K562 (cell line): Measurements from ENCODE around the gene MAP3K20. TPM values are rescaled to one million over a fixed set of nuclear protein-coding genes. Genes with fewer than 3 reads are reported as not detected.

Experiments
- BDP1 ChIP-seq: IDR thresholded peaks from 3 replicates; pipeline ENCODE4 v1.6.1; 2011; ENCODE audit not compliant: insufficient read length, insufficient read depth
- CBFA2T2 ChIP-seq: fragments of 450-650 bp; conservative IDR thresholded peaks from 2 replicates; pipeline ENCODE4 v1.6.1; 2017; ENCODE audit warnings: mild to moderate bottlenecking
- CBFB ChIP-seq: sonication (generic); formaldehyde crosslinking; IDR thresholded peaks from 2 replicates; pipeline ENCODE4 v1.4.0; 2020; ENCODE audit warnings: mild to moderate bottlenecking, missing genetic modification reagents
- CBX3 ChIP-seq, 2 experiments: IDR thresholded peaks; 1 replicate in 1 of 2; 2 replicates in 1 of 2; pipeline ENCODE4 v1.6.1; 2012; ENCODE audit warnings: inconsistent platforms in 2 of 2, low read length in 2 of 2, borderline replicate concordance in 1 of 2, control low read depth in 1 of 2
- CEBPZ ChIP-seq: fragments of 150-350 bp; IDR thresholded peaks from 2 replicates; pipeline ENCODE4 v1.6.1; 2014; ENCODE audit warnings: low read depth, mild to moderate bottlenecking, low read length, borderline replicate concordance
- DMBX1 ChIP-seq: fragments of 250-450 bp; sonication (Bioruptor Pico); IDR thresholded peaks from 2 replicates; pipeline ENCODE4 v1.8.0; 2022; ENCODE audit warnings: inconsistent platforms, mild to moderate bottlenecking, moderate library complexity, borderline replicate concordance
- ID3 ChIP-seq, 2 experiments: fragments of 250-450 bp in 1 of 2; fragments of 450-650 bp in 1 of 2; sonication (Bioruptor Pico) in 1 of 2; IDR thresholded peaks; 2 replicates each; pipeline versions ENCODE4 v1.6.1 to v1.8.0; 2016 to 2021; ENCODE audit warnings: mild to moderate bottlenecking in 2 of 2, moderate library complexity in 2 of 2, missing compliant biosample characterization in 1 of 2, missing genetic modification characterization in 1 of 2
- ILF3 ChIP-seq: fragments of 450-650 bp; IDR thresholded peaks from 2 replicates; pipeline ENCODE4 v1.6.1; 2018; ENCODE audit warnings: antibody characterized with exemption, mild to moderate bottlenecking, moderate library complexity, borderline replicate concordance
- MEIS2 ChIP-seq: fragments of 450-650 bp; IDR thresholded peaks from 2 replicates; pipeline ENCODE4 v1.6.1; 2014; ENCODE audit warnings: mild to moderate bottlenecking; ENCODE audit not compliant: partially characterized antibody
- MNT ChIP-seq, 2 experiments: fragments of 450-650 bp; conservative IDR thresholded peaks; 2 replicates each; pipeline ENCODE4 v1.6.1; 2017; ENCODE audit warnings: mild to moderate bottlenecking in 2 of 2, moderate library complexity in 2 of 2
- MTA3 ChIP-seq: fragments of 450-650 bp; formaldehyde crosslinking; IDR thresholded peaks from 2 replicates; pipeline ENCODE4 v1.6.1; 2017; ENCODE audit warnings: mild to moderate bottlenecking, borderline replicate concordance
- NBN ChIP-seq: fragments of 450-650 bp; IDR thresholded peaks from 2 replicates; pipeline ENCODE4 v1.6.1; 2016; ENCODE audit warnings: low read depth, mild to moderate bottlenecking
- NR2F6 ChIP-seq: fragments of 450-650 bp; formaldehyde crosslinking; IDR thresholded peaks from 2 replicates; pipeline ENCODE4 v1.4.0; 2020; ENCODE audit warnings: mild to moderate bottlenecking
- POLR2A ChIP-seq: fragments of 450-650 bp; conservative IDR thresholded peaks from 2 replicates; pipeline ENCODE4 v1.6.1; 2016
- RAD21 ChIP-seq, 2 experiments: fragments of 250-450 bp in 1 of 2; fragments of 450-650 bp in 1 of 2; sonication (Bioruptor Pico) in 1 of 2; formaldehyde crosslinking in 1 of 2; IDR thresholded peaks in 1 of 2; conservative IDR thresholded peaks in 1 of 2; 2 replicates each; pipeline versions ENCODE4 v1.4.0 to v1.8.0; 2020 to 2022; ENCODE audit warnings: mild to moderate bottlenecking in 2 of 2, moderate library complexity in 1 of 2
- TCF3 ChIP-seq: sonication (generic); formaldehyde crosslinking; IDR thresholded peaks from 2 replicates; pipeline ENCODE4 v1.4.0; 2020; ENCODE audit warnings: mild to moderate bottlenecking, missing genetic modification reagents
- TCF7 ChIP-seq: sonication (generic); IDR thresholded peaks from 2 replicates; pipeline ENCODE4 v1.6.1; 2016; ENCODE audit warnings: antibody characterized with exemption, borderline replicate concordance
- ZFP36 ChIP-seq: fragments of 150-350 bp; IDR thresholded peaks from 2 replicates; pipeline ENCODE4 v1.6.1; 2018; ENCODE audit warnings: low read length, low read depth; ENCODE audit not compliant: partially characterized antibody
- ZNF212 ChIP-seq: fragments of 450-650 bp; formaldehyde crosslinking; IDR thresholded peaks from 2 replicates; pipeline ENCODE4 v1.4.0; 2020; ENCODE audit warnings: mild to moderate bottlenecking
- ZNF224 ChIP-seq: sonication (generic); formaldehyde crosslinking; IDR thresholded peaks from 2 replicates; pipeline ENCODE4 v1.8.0; 2022; ENCODE audit warnings: mild to moderate bottlenecking, missing genetic modification reagents
- ZNF584 ChIP-seq: fragments of 200-800 bp; sonication (Bioruptor generic); IDR thresholded peaks from 2 replicates; pipeline ENCODE4 v1.6.1; 2016; ENCODE audit warnings: low read depth, mild to moderate bottlenecking, missing genetic modification characterization, missing compliant biosample characterization
- ZNF699 ChIP-seq: fragments of 250-450 bp; sonication (Bioruptor Pico); IDR thresholded peaks from 2 replicates; pipeline ENCODE4 v1.8.0; 2021; ENCODE audit warnings: mild to moderate bottlenecking, moderate library complexity; ENCODE audit not compliant: insufficient replicate concordance
- ZNF717 ChIP-seq: fragments of 250-450 bp; sonication (Bioruptor Pico); IDR thresholded peaks from 2 replicates; pipeline ENCODE4 v1.5.0; 2021
- polyA plus RNA-seq, 8 experiments: library from polyadenylated mRNA; depleted of rRNA in 4 of 8; stranded (reverse) in 5 of 8; unstranded in 3 of 8; fragments of >200 nt; fragmentation: Nextera tagmentation in 2 of 8; fragmentation: Illumina TruSeq in 1 of 8; extraction: Ambion mirVana in 2 of 8; extraction: Trizol in 1 of 8; gene quantifications; 2 replicates each; pipeline versions ENCODE4 v1.2.1 to v1.2.3, GENCODE V29; 2011 to 2014; ENCODE audit warnings: inconsistent platforms in 1 of 8, missing spikeins in 1 of 8
- total RNA-seq, 7 experiments: library from RNA; depleted of rRNA in 6 of 7; stranded (reverse); fragments of >200 nt in 6 of 7; fragmentation: Illumina TruSeq in 2 of 7; extraction: Trizol in 2 of 7; gene quantifications; 2 replicates each; pipeline versions ENCODE4 v1.2.1 to v1.2.3, GENCODE V29; 2011 to 2021; ENCODE audit warnings: low replicate concordance in 1 of 7

The MAP3K20 gene
- total and polyA plus RNA-seq, 9 of the 15 experiments (the other 6 are each of a cell fraction or from before 2014, with no cell fraction given) = 9.8 to 34.2 (median 27.3) TPM

- TF ChIP-seq RAD21 (CRISPR knock-in tag; conservative IDR thresholded peaks at IDR 0.05 in 1 of 2, IDR thresholded peaks at IDR 0.05 in 1 of 2) (no peak), CBFB (CRISPR knock-in tag) (no peak), MEIS2 (no peak), ZFP36 (peak; percentile 80), ZNF584 (CRISPR knock-in tag) (no peak), BDP1 (no peak), ID3 (CRISPR knock-in tag; IDR thresholded peaks at IDR 0.05) (no peak), ID3 (tag; IDR thresholded peaks at IDR 0.05) (peak; percentile 80; the same call in 1 of the 2 replicates), ZNF224 (CRISPR knock-in tag) (no peak), NBN (no peak), CEBPZ (no peak), ZNF212 (CRISPR knock-in tag) (no peak), TCF3 (peak; percentile 78), POLR2A (no peak), TCF7 (no peak), NR2F6 (no peak), CBFA2T2 (peak; percentile 87), MNT (conservative IDR thresholded peaks at IDR 0.05) (no peak), DMBX1 (CRISPR knock-in tag) (peak; percentile 91), MTA3 (0 out of 2 replicates have a peak, but pooled peaks have one; percentile 23), ZNF699 (CRISPR knock-in tag) (peak; percentile 83), CBX3 (IDR thresholded peaks at IDR 0.05; ENCODE audit: borderline replicate concordance in 1 of 2, low read length in 2 of 2) (peak in 1 of 2 experiments; percentile 85; a peak in 2 of 3 replicates), ILF3 (no peak), ZNF717 (CRISPR knock-in tag) (no peak)
Observed at GRCh38 chr2:173291412-173291811, 215.8 kb downstream of the MAP3K20 start (continued).
